CD14-positive monocyte (primary cell): Measurements from ENCODE around the gene ERC1. TPM values are rescaled to one million over a fixed set of nuclear protein-coding genes. Genes with fewer than 3 reads are reported as not detected.

Source experiments
- DNase-seq, 3 donors: peaks; one replicate each; pipeline ENCODE4 v3.0.0-alpha.2; 2011 to 2022
- H2AFZ ChIP-seq: 2 replicates; pipeline ENCODE4 v1.6.0; 2012; ENCODE audit warnings: mild to moderate bottlenecking, low read depth, low read length, inconsistent platforms; ENCODE audit not compliant: insufficient read depth, poor library complexity, severe bottlenecking
- H3K27ac ChIP-seq, 2 donors: 1 replicate in 1 of 2; 2 replicates in 1 of 2; pipeline ENCODE4 v1.5.1; 2012 to 2013; ENCODE audit warnings: low read length in 2 of 2, control low read depth in 1 of 2, inconsistent platforms in 1 of 2, low read depth in 1 of 2, mild to moderate bottlenecking in 1 of 2
- H3K27me3 ChIP-seq, 2 donors: one replicate each; pipeline versions ENCODE4 v1.6.0 to v1.6.1; 2011 to 2013; ENCODE audit warnings: low read length in 2 of 2; ENCODE audit not compliant: control insufficient read depth in 2 of 2, insufficient read depth in 2 of 2
- H3K36me3 ChIP-seq, 2 donors: replicated peaks in 1 of 2; 1 replicate in 1 of 2; 2 replicates in 1 of 2; pipeline versions ENCODE4 v1.5.1 to v1.6.1; 2012 to 2013; ENCODE audit warnings: low read length in 2 of 2, control low read depth in 1 of 2, inconsistent platforms in 1 of 2, mild to moderate bottlenecking in 1 of 2; ENCODE audit not compliant: insufficient read depth in 2 of 2, control insufficient read depth in 1 of 2
- H3K4me1 ChIP-seq, 2 donors: 1 replicate in 1 of 2; 2 replicates in 1 of 2; pipeline versions ENCODE4 v1.5.1 to v1.6.1; 2012 to 2013; ENCODE audit warnings: low read length in 2 of 2, control low read depth in 1 of 2, inconsistent platforms in 1 of 2, mild to moderate bottlenecking in 1 of 2, moderate library complexity in 1 of 2; ENCODE audit not compliant: insufficient read depth in 2 of 2, control insufficient read depth in 1 of 2
- H3K4me2 ChIP-seq: replicated peaks from 2 replicates; pipeline ENCODE3; 2012; ENCODE audit warnings: low read length, moderate library complexity, mild to moderate bottlenecking; ENCODE audit not compliant: poor library complexity, severe bottlenecking; ENCODE audit errors: extremely low read depth
- H3K4me3 ChIP-seq, 3 experiments: fragments of 200-600 bp in 1 of 3; sonication (generic) in 1 of 3; replicated peaks in 1 of 3; 1 replicate in 2 of 3; 2 replicates in 1 of 3; pipeline ENCODE4 v1.5.1; 2011 to 2013; ENCODE audit warnings: low read length in 3 of 3, mild to moderate bottlenecking in 3 of 3, control low read depth in 2 of 3, low read depth in 2 of 3, inconsistent platforms in 1 of 3, moderate library complexity in 1 of 3
- H3K79me2 ChIP-seq: 2 replicates; pipeline ENCODE4 v1.6.0; 2012; ENCODE audit warnings: mild to moderate bottlenecking, control low read depth, inconsistent platforms, low read length, moderate library complexity; ENCODE audit not compliant: insufficient read depth
- H3K9ac ChIP-seq: 2 replicates; pipeline ENCODE4 v1.6.0; 2017; ENCODE audit warnings: low read length, mild to moderate bottlenecking; ENCODE audit not compliant: insufficient read depth, poor library complexity, severe bottlenecking
- H3K9me3 ChIP-seq, 2 donors: replicated peaks in 1 of 2; 1 replicate in 1 of 2; 2 replicates in 1 of 2; pipeline versions ENCODE4 v1.5.1 to v1.6.1; 2012 to 2013; ENCODE audit warnings: low read length in 2 of 2, control low read depth in 1 of 2; ENCODE audit not compliant: control insufficient read depth in 1 of 2, insufficient read depth in 1 of 2
- H4K20me1 ChIP-seq: 2 replicates; pipeline ENCODE4 v1.6.0; 2012; ENCODE audit warnings: mild to moderate bottlenecking, low read length, control low read depth, moderate library complexity; ENCODE audit not compliant: insufficient read depth
- H3K27ac Mint-ChIP-seq, 7 donors: one replicate each; pipeline ENCODE4 v1.8.0; 2020; ENCODE audit warnings: mild to moderate bottlenecking in 7 of 7, mixed read lengths in 7 of 7, moderate library complexity in 6 of 7, inconsistent platforms in 2 of 7
- H3K27me3 Mint-ChIP-seq, 3 donors: one replicate each; pipeline ENCODE4 v1.8.0; 2021 to 2022; ENCODE audit warnings: low read depth in 3 of 3, mild to moderate bottlenecking in 3 of 3, mixed read lengths in 3 of 3, moderate library complexity in 3 of 3, inconsistent platforms in 1 of 3
- H3K36me3 Mint-ChIP-seq, 2 donors: one replicate each; pipeline ENCODE4 v1.8.0; 2020; ENCODE audit warnings: mixed read lengths in 2 of 2, inconsistent platforms in 1 of 2, mild to moderate bottlenecking in 1 of 2
- H3K4me1 Mint-ChIP-seq: one replicate; pipeline ENCODE4 v1.8.0; 2020; ENCODE audit warnings: mild to moderate bottlenecking, mixed read lengths
- H3K4me3 Mint-ChIP-seq, 2 donors: one replicate each; pipeline ENCODE4 v1.8.0; 2020; ENCODE audit warnings: mild to moderate bottlenecking in 2 of 2, mixed read lengths in 2 of 2, moderate library complexity in 1 of 2
- H3K9me3 Mint-ChIP-seq, 7 donors: one replicate each; pipeline ENCODE4 v1.8.0; 2020 to 2022; ENCODE audit warnings: mixed read lengths in 7 of 7, mild to moderate bottlenecking in 6 of 7, moderate library complexity in 6 of 7, inconsistent platforms in 2 of 7
- CTCF ChIP-seq: fragments of 200-600 bp; IDR thresholded peaks from one replicate; pipeline ENCODE4 v1.8.0; 2022; ENCODE audit warnings: antibody characterized with exemption, mild to moderate bottlenecking
- WGBS: methylation state at CpG from one replicate; pipeline ENCODE4 v1.1.5; 2013; ENCODE audit warnings: missing lambda C conversion rate; ENCODE audit not compliant: insufficient coverage; 5-methylcytosine and 5-hydroxymethylcytosine counted together
- intact Hi-C, 2 donors: fragments of 100-400 bp; cut with micrococcal nuclease; formaldehyde crosslinking; loops; one replicate each; pipeline versions ENCODE4 v1.15.0 to v1.15.1; 2023
- polyA plus RNA-seq, 3 donors: library from polyadenylated mRNA; depleted of rRNA in 1 of 3; unstranded in 2 of 3; stranded (reverse) in 1 of 3; fragments of 300-500 nt in 2 of 3; fragments of >200 nt in 1 of 3; fragmentation: Illumina TruSeq in 2 of 3; gene quantifications; 1 replicate in 2 of 3; 2 replicates in 1 of 3; pipeline ENCODE4 v1.2.3, GENCODE V29; 2012 to 2021

Gene ERC1
- polyA plus RNA-seq, 3 donors = 4.0 to 14.3 (median 5.1) TPM

DNA sequence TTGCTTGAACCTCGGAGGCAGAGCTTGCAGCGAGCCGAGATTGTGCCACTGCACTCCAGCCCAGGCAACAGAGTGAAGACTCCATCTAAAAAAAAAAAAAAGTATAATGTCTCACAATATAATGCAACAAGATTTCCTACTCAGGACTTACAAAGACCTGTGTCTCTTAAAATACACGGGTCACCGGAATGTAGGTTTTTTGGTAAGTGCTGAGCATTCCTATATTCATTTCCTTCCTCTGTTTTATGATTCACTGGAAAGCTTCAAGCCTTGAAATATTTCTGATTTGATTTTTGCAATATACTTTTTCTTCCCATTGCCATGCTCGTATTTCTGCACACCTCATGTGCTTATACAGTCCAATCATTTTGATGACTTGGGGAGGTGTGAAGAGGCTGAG is 357.6 kb downstream of the ERC1 start:
- no peak for DNase-seq
- intact Hi-C loops = no loop called here
- Mint-ChIP-seq H3K27me3 (no peaks in the 10 kb centered on the region), H3K4me3 (no peak overlapping the region), H3K36me3 (peaks cover 9 to 11% of the 10 kb centered on the region in 2 donors), H3K9me3 (no peaks in the 10 kb centered on the region), H3K4me1 (peaks cover 7% of the 10 kb centered on the region), H3K27ac (no peak overlapping the region)
- H3K36me3 ChIP-seq = no peaks in the 10 kb centered on the region
- H3K27me3 ChIP-seq = no peaks in the 10 kb centered on the region
- H3K4me2 ChIP-seq = no peak overlapping the region
- TF ChIP-seq CTCF = no peak
- 100% methylated on average over 1 of the region's 6 CpGs for WGBS
- no peak overlapping the region for H3K9ac ChIP-seq
- no peaks in the 10 kb centered on the region for H3K9me3 ChIP-seq
- no peaks in the 10 kb centered on the region for H3K4me1 ChIP-seq
- H3K27ac ChIP-seq = no peak overlapping the region
- H2AFZ ChIP-seq = no peak overlapping the region
- no peaks in the 10 kb centered on the region for H3K79me2 ChIP-seq
- H4K20me1 ChIP-seq = no peaks in the 10 kb centered on the region
- no peak overlapping the region for H3K4me3 ChIP-seq

DNA sequence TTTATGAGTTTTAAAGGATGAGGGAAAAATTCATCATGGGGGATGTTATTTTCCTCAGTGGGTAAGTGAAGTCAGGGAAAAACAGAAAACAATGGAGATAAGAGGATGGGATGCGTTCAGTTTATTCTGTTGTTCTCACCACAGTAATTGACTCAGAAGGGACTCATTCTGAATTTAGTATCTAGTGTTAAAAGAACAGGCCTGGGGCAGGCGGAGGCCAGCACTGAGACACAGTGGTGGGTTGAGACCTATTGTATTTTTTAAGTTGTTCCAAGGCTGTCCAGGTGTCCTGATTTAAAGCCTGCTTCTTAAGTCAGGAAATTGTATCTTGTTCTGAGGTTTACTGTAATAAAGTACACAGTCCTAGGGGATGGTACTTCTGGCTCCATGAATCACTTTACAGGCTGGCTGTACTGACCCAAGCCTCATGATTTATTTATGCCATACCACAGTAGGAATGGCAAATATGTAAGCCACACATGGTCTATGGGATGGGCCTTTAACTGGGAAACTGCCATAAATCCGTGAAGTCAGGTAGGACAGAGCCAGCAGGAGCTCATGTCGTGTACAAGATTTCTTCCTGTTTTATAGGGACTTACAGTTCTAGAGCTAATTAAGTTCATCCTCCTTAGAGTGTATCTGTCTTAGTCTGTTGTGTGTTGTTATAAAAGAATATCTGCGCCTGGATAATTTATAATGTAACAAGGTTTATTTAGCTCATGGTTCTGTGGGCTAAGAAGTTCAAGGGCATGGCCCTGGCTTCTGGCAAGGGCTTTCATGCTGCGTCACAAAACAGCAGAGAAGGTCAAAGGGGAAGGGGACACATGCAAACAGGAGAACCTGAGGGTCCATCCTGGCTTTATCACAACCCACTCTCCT is 359.3 kb downstream of the ERC1 start:
- H3K4me3 ChIP-seq = no peak overlapping the region
- H4K20me1 ChIP-seq = no peaks in the 10 kb centered on the region
- TF ChIP-seq CTCF = no peak
- H3K36me3 ChIP-seq = no peaks in the 10 kb centered on the region
- Mint-ChIP-seq H3K4me3 (no peak overlapping the region), H3K27ac (no peak overlapping the region), H3K27me3 (no peaks in the 10 kb centered on the region), H3K4me1 (peaks cover 6% of the 10 kb centered on the region), H3K36me3 (peaks cover 9 to 13% of the 10 kb centered on the region in 2 donors), H3K9me3 (no peaks in the 10 kb centered on the region)
- no peaks in the 10 kb centered on the region for H3K9me3 ChIP-seq
- no peak for DNase-seq
- intact Hi-C loops = no loop called here
- 100% methylated on average over 4 of the region's 6 CpGs for WGBS
- H3K79me2 ChIP-seq = no peaks in the 10 kb centered on the region
- H3K27ac ChIP-seq = no peak overlapping the region
- no peak overlapping the region for H2AFZ ChIP-seq
- H3K9ac ChIP-seq = no peak overlapping the region
- H3K4me1 ChIP-seq = no peaks in the 10 kb centered on the region
- no peaks in the 10 kb centered on the region for H3K27me3 ChIP-seq
- H3K4me2 ChIP-seq = no peak overlapping the region
